ENCODE measurements around the gene KCNC3. TPM values are rescaled to one million over a fixed set of nuclear protein-coding genes. Genes with fewer than 3 reads are reported as not detected.

The KCNC3 gene
- total RNA-seq, result 4.0 TPM

- DNase-seq (ENCODE audit: low spot score) (peak; percentile 100), ATAC-seq (peak; percentile 72)
These were observed at the start of gene KCNC3 for GRCh38 chr19:50329146-50329925. KCNC3 (minus strand) TSS chr19:50329377; CDS start chr19:50329082, 295 bp downstream.

GRCh38 chr19:50378863-50379236 is 49.7 kb upstream of the KCNC3 start:
- DNase-seq (ENCODE audit: low spot score) (no peak), ATAC-seq (no peak)

- ATAC-seq (no peak), DNase-seq (ENCODE audit: low spot score) (no peak)
These were observed 49.1 kb upstream of the KCNC3 start for GRCh38 chr19:50378169-50378862.

GRCh38 chr19:50377517-50377916 is 48.3 kb upstream of the KCNC3 start:
- DNase-seq (ENCODE audit: low spot score), result no peak
- ATAC-seq, result no peak

GRCh38 chr19:50377051-50377461 is 47.9 kb upstream of the KCNC3 start:
- ATAC-seq, result peak; percentile 7
- DNase-seq (ENCODE audit: low spot score), result no peak

GRCh38 chr19:50376166-50377050 is 47.2 kb upstream of the KCNC3 start, which contains the start of gene NR1H2:
NR1H2 (plus strand) TSS chr19:50376457; CDS start chr19:50377606, 1,149 bp downstream.
- ATAC-seq, result peak; percentile 93
- peak; percentile 96 for DNase-seq (ENCODE audit: low spot score)

- DNase-seq (ENCODE audit: low spot score) (no peak), ATAC-seq (no peak)
These were observed 42.8 kb upstream of the KCNC3 start for GRCh38 chr19:50371914-50372475.

GRCh38 chr19:50368649-50369570 is 39.7 kb upstream of the KCNC3 start:
- peak; percentile 88 for DNase-seq (ENCODE audit: low spot score)
- ATAC-seq, result peak; percentile 96

- no peak for ATAC-seq
- DNase-seq (ENCODE audit: low spot score), result no peak
These were observed 36.5 kb upstream of the KCNC3 start, which contains the start of gene NAPSA for GRCh38 chr19:50365434-50366306. NAPSA (minus strand) TSS chr19:50365639; CDS start chr19:50365621, 18 bp downstream.

- ATAC-seq, result no peak
These were observed 33.7 kb upstream of the KCNC3 start for GRCh38 chr19:50362656-50363424.

GRCh38 chr19:50362030-50362412 is 32.8 kb upstream of the KCNC3 start:
- DNase-seq (ENCODE audit: low spot score) (no peak), ATAC-seq (no peak)

More at GRCh38 chr19:50362656-50363424, 33.7 kb upstream of the KCNC3 start:
- DNase-seq (ENCODE audit: low spot score), result no peak

GRCh38 chr19:50361290-50362029 is 32.3 kb upstream of the KCNC3 start:
- no peak for DNase-seq (ENCODE audit: low spot score)
- no peak for ATAC-seq

GRCh38 chr19:50359328-50359818 is 30.2 kb upstream of the KCNC3 start:
- ATAC-seq (no peak), DNase-seq (ENCODE audit: low spot score) (no peak)

GRCh38 chr19:50358483-50359327 is 29.5 kb upstream of the KCNC3 start:
- ATAC-seq, result peak; percentile 50

GRCh38 chr19:50357178-50358100 is 28.3 kb upstream of the KCNC3 start:
- DNase-seq (ENCODE audit: low spot score) (peak; percentile 75), ATAC-seq (peak; percentile 84)

More at GRCh38 chr19:50358483-50359327, 29.5 kb upstream of the KCNC3 start:
- peak; percentile 71 for DNase-seq (ENCODE audit: low spot score)

Data from left lobe of liver (tissue), 2 donors.